NB4 (cell line): ENCODE results near the gene ADORA1.

Experiments used
- MAX ChIP-seq: IDR thresholded peaks from 2 replicates; pipeline ENCODE4 v1.6.1; 2011; ENCODE audit warnings: low read depth, low read length
- POLR2A ChIP-seq: IDR thresholded peaks from 2 replicates; pipeline ENCODE4 v1.6.1; 2011; ENCODE audit warnings: mild to moderate bottlenecking; ENCODE audit not compliant: insufficient read length; ENCODE audit errors: extremely low read depth
- TF ChIP-seq, protein P1 (sequence below): IDR thresholded peaks from one replicate; pipeline ENCODE4 v1.5.1; 2012; ENCODE audit warnings: low read depth, low read length

DNA sequence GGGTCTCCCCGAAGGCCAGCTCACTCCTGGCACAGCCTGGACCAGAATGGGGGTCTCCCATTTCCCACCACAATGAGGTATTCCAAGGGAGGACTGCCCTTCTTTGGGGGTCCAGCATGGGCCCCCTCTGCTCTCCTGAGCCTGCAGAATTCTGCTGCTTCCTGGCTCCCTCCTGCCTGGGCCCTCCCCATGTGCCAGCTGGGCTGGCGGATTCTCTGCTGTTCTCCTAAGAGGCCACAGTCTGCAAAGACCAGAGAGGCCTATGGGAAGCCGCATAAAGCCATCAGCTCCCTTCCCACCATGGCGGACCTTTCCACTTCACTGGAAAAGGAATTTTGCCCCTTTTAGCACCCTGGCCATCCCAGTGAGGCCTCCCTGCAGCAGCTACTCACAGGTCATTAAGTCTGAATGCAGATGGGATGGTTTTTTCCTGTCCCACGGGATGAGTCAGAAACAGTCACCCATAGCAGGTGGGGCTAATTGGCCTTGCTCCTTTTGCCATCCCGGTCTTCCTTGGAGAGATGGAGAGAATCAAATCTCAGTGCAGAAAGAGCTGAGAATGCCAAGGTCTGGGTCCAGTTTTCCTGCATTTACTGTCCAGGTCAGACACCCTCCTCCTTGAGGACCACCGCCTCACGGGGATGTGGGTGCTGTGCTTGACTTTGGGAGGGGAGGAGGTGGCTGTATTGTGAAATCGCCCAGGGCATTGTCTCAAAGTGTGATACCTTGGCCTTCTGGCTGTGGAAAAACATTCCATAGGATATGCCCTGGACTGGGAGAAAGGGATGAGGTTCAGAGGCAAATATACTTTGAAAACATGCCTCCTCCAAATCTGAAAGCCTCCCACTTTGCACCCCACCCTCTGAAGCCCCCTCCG, 24.9 kb downstream of the ADORA1 start:
- TF ChIP-seq POLR2A, result no peak
- TF ChIP-seq, protein P1, sequence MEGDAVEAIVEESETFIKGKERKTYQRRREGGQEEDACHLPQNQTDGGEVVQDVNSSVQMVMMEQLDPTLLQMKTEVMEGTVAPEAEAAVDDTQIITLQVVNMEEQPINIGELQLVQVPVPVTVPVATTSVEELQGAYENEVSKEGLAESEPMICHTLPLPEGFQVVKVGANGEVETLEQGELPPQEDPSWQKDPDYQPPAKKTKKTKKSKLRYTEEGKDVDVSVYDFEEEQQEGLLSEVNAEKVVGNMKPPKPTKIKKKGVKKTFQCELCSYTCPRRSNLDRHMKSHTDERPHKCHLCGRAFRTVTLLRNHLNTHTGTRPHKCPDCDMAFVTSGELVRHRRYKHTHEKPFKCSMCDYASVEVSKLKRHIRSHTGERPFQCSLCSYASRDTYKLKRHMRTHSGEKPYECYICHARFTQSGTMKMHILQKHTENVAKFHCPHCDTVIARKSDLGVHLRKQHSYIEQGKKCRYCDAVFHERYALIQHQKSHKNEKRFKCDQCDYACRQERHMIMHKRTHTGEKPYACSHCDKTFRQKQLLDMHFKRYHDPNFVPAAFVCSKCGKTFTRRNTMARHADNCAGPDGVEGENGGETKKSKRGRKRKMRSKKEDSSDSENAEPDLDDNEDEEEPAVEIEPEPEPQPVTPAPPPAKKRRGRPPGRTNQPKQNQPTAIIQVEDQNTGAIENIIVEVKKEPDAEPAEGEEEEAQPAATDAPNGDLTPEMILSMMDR, result no peak
- no peak for TF ChIP-seq MAX
